ENCODE measurements around the gene CLN6. TPM values are rescaled to one million over a fixed set of nuclear protein-coding genes. Genes with fewer than 3 reads are reported as not detected.
A peak's percentile ranks its signal among the peaks of the same experiment; 100 is the strongest.
"Not testable (repeated sequence)": the region's sequence is repeated elsewhere in the genome, so short reads cannot be mapped to it uniquely, and the experiment has no call there.

The CLN6 gene
- total and polyA plus RNA-seq, 7 donors: 8.3 to 22.2 (median 13.1) TPM

GRCh38 chr15:68239025-68239424 lies 9.5 kb upstream of the CLN6 start:
- H3K9me3 ChIP-seq: peaks cover 8% of the 10 kb centered on the region
- no peaks in the 10 kb centered on the region for H3K4me1 ChIP-seq
- DNase-seq: no peak
- no peak overlapping the region for H3K4me3 ChIP-seq
- ATAC-seq: no peak
- intact Hi-C loops (cut with DNase I): no loop called here
- H3K36me3 ChIP-seq (ENCODE audit: insufficient read depth in 1 of 2, low read depth in 1 of 2): no peaks in the 10 kb centered on the region
- TF ChIP-seq CTCF (IDR thresholded peaks at IDR 0.05): no peak
- no peaks in the 10 kb centered on the region for H3K27me3 ChIP-seq (ENCODE audit: insufficient read depth in 3 of 3, low read length in 2 of 3)
- no peak overlapping the region for H3K27ac ChIP-seq

GRCh38 chr15:68235022-68235421 lies 5.5 kb upstream of the CLN6 start:
- H3K27ac ChIP-seq: no peak overlapping the region
- DNase-seq (no peak), ATAC-seq (no peak)
- 83 to 91% (median 86%) methylated on average over 4 of the region's 4 CpGs for WGBS, 3 donors
- no peak overlapping the region for H3K4me3 ChIP-seq
- intact Hi-C loops (cut with DNase I): no loop called here
- no peaks in the 10 kb centered on the region for H3K36me3 ChIP-seq (ENCODE audit: insufficient read depth in 1 of 2, low read depth in 1 of 2)
- no peaks in the 10 kb centered on the region for H3K9me3 ChIP-seq
- no peaks in the 10 kb centered on the region for H3K27me3 ChIP-seq (ENCODE audit: insufficient read depth in 3 of 3, low read length in 2 of 3)
- no peak for TF ChIP-seq CTCF (IDR thresholded peaks at IDR 0.05)
- no peaks in the 10 kb centered on the region for H3K4me1 ChIP-seq

GRCh38 chr15:68234520-68234919 lies 5.0 kb upstream of the CLN6 start:
- H3K27me3 ChIP-seq (ENCODE audit: insufficient read depth in 3 of 3, low read length in 2 of 3); ATAC-seq; H3K36me3 ChIP-seq (ENCODE audit: insufficient read depth in 1 of 2, low read depth in 1 of 2); H3K9me3 ChIP-seq; H3K27ac ChIP-seq; H3K4me3 ChIP-seq; intact Hi-C loops (cut with DNase I); H3K4me1 ChIP-seq: not testable (repeated sequence)
- DNase-seq: peak in 1 of 2 donors; percentile 13
- 88 to 95% (median 92%) methylated on average over 9 of the region's 9 CpGs for WGBS, 3 donors

- WGBS, 3 donors: 81 to 82% (median 81%) methylated on average over 6 of the region's 6 CpGs
Observed at GRCh38 chr15:68234060-68234459, 4.5 kb upstream of the CLN6 start.

GRCh38 chr15:68232937-68233336 lies 3.4 kb upstream of the CLN6 start:
- Histone ChIP-seq H3K4me1 (peaks cover 10% of the 10 kb centered on the region), H3K27me3 (ENCODE audit: insufficient read depth in 3 of 3, low read length in 2 of 3) (no peaks in the 10 kb centered on the region), H3K36me3 (ENCODE audit: insufficient read depth in 1 of 2, low read depth in 1 of 2) (no peaks in the 10 kb centered on the region), H3K9me3 (no peaks in the 10 kb centered on the region), H3K27ac (no peak overlapping the region), H3K4me3 (no peak overlapping the region)
- intact Hi-C loops (cut with DNase I): no loop called here
- DNase-seq (peak in 1 of 2 donors; percentile 61), ATAC-seq (no peak)
- 92 to 95% (median 94%) methylated on average over 6 of the region's 6 CpGs for WGBS, 3 donors
- no peak for TF ChIP-seq CTCF (IDR thresholded peaks at IDR 0.05)

More at GRCh38 chr15:68234060-68234459, 4.5 kb upstream of the CLN6 start:
- DNase-seq (peak in 1 of 2 donors; percentile 11), ATAC-seq (no peak)
- Histone ChIP-seq H3K36me3 (ENCODE audit: insufficient read depth in 1 of 2, low read depth in 1 of 2) (no peaks in the 10 kb centered on the region), H3K4me1 (no peaks in the 10 kb centered on the region), H3K9me3 (no peaks in the 10 kb centered on the region), H3K4me3 (no peak overlapping the region), H3K27ac (no peak overlapping the region), H3K27me3 (ENCODE audit: insufficient read depth in 3 of 3, low read length in 2 of 3) (no peaks in the 10 kb centered on the region)
- intact Hi-C loops (cut with DNase I): no loop called here
- TF ChIP-seq CTCF (IDR thresholded peaks at IDR 0.05): no peak

All from psoas muscle (tissue), 8 donors.